ENCODE results near the gene COL5A1.

Gene COL5A1

DNA sequence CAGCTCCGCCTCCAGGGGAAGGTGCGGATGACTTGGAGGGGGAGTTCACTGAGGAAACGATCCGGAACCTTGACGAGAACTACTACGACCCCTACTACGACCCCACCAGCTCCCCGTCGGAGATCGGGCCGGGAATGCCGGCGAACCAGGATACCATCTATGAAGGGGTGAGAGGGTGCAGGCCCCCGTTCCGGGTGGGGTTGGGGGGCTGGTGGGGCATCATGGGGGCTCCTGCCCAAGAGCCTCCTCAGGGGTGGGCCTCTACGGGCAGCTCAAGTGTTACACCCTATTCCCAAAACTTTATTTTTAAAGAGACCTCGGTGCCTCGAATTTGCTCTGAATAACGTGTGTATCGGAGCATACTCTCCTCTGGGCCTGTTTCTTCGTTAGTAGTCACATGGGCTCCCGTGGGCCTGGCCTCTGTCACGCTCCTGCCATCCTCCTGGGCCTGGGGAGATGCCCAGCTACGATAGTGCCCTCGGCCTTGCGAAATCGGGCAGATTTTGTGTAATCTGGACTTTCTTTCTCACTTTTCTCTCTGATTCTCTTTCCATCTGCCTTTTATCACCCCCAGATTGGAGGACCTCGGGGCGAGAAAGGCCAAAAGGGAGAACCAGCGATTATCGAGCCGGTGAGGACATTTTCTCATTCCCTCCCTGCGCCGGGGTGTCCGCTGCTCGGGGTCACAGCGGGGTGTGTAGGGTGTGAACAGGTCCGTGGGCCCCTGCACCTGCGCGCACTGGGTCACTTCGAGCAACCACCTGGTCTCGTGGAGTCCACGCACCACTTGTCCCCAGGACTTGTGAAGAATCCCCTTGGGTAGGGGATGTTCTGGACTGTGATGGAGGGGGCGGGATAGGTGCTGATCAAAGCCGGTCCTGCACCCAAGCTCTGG lies 90.1 kb downstream of the COL5A1 start:
- no peaks in the 10 kb centered on the region; the same call in 1 of the 2 replicates for H4K20me1 ChIP-seq (ENCODE audit: insufficient read depth, low read length)
- H3K4me2 ChIP-seq (ENCODE audit: insufficient read depth, low read length): no peak overlapping the region
- no peaks in the 10 kb centered on the region for H3K4me1 ChIP-seq (ENCODE audit: insufficient read depth, low read length)
- H3K27me3 ChIP-seq (ENCODE audit: insufficient read depth, low read length, poor library complexity): no peaks in the 10 kb centered on the region
- H3K9me3 ChIP-seq (ENCODE audit: insufficient read depth, low read length, severe bottlenecking): peaks cover 3% of the 10 kb centered on the region
- no peak overlapping the region for H3K4me3 ChIP-seq (ENCODE audit: low read depth in 1 of 2, low read length in 2 of 2)
- no peak for DNase-seq
- no peak for TF ChIP-seq EZH2 (IDR thresholded peaks at IDR 0.05; ENCODE audit: borderline replicate concordance, low read depth, low read length, severe bottlenecking)
- TF ChIP-seq, protein P1, sequence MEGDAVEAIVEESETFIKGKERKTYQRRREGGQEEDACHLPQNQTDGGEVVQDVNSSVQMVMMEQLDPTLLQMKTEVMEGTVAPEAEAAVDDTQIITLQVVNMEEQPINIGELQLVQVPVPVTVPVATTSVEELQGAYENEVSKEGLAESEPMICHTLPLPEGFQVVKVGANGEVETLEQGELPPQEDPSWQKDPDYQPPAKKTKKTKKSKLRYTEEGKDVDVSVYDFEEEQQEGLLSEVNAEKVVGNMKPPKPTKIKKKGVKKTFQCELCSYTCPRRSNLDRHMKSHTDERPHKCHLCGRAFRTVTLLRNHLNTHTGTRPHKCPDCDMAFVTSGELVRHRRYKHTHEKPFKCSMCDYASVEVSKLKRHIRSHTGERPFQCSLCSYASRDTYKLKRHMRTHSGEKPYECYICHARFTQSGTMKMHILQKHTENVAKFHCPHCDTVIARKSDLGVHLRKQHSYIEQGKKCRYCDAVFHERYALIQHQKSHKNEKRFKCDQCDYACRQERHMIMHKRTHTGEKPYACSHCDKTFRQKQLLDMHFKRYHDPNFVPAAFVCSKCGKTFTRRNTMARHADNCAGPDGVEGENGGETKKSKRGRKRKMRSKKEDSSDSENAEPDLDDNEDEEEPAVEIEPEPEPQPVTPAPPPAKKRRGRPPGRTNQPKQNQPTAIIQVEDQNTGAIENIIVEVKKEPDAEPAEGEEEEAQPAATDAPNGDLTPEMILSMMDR (IDR thresholded peaks at IDR 0.05; ENCODE audit: borderline replicate concordance, extremely low read depth, low read length, poor library complexity, severe bottlenecking): no peak
- no peak overlapping the region for H3K27ac ChIP-seq (ENCODE audit: low read length)
- no peak overlapping the region for H2AFZ ChIP-seq (ENCODE audit: low read depth, low read length)
- H3K9ac ChIP-seq (ENCODE audit: low read depth, low read length): no peak overlapping the region
- no peaks in the 10 kb centered on the region for H3K79me2 ChIP-seq (ENCODE audit: insufficient read depth, low read length)
- no peaks in the 10 kb centered on the region for H3K36me3 ChIP-seq (ENCODE audit: insufficient read depth, low read length)
- no peak for ATAC-seq (ENCODE audit: insufficient read depth, low read depth)

DNA sequence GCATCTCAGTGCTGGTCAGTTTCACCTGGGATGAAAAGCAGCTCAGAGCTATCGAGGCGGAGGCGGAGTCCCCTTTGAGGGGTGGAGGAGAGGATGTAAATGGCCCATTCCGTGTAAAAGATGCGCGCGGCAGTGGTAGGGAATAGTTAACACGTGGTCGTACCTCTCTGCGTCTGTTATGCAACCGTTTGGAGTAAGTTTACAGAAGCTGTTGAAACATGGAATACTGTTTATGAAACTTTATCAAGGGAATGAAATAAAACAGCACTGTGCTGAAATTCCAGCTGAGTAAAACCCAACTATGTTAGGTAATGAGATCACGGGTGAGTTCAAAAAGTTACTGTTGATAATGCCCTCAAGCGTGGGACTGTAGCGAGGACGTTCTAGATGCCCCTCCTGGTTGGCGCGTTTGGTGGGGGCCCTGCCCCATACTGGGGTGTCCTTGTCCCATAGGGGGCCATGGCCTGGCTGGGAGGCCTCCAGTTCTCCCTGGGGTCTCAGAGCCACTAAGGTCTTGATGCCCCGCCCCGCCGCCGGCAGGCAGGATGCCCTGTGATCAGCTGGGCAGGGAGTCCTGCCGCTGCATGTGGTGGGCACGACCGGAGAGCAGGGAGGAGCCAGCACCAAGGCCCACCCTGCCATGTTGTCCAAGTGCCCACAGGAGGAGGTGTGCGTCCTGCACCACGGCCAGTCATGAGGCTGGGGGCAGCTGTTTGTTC lies 90.9 kb downstream of the COL5A1 start:
- Histone ChIP-seq H3K4me1 (ENCODE audit: insufficient read depth, low read length) (no peaks in the 10 kb centered on the region), H3K27ac (ENCODE audit: low read length) (no peak overlapping the region), H2AFZ (ENCODE audit: low read depth, low read length) (no peak overlapping the region), H3K27me3 (ENCODE audit: insufficient read depth, low read length, poor library complexity) (no peaks in the 10 kb centered on the region), H3K9me3 (ENCODE audit: insufficient read depth, low read length, severe bottlenecking) (peaks cover 3% of the 10 kb centered on the region), H3K4me2 (ENCODE audit: insufficient read depth, low read length) (no peak overlapping the region), H3K4me3 (ENCODE audit: low read depth in 1 of 2, low read length in 2 of 2) (no peak overlapping the region), H3K36me3 (ENCODE audit: insufficient read depth, low read length) (no peaks in the 10 kb centered on the region), H4K20me1 (ENCODE audit: insufficient read depth, low read length) (no peaks in the 10 kb centered on the region; the same call in 1 of the 2 replicates), H3K79me2 (ENCODE audit: insufficient read depth, low read length) (no peaks in the 10 kb centered on the region), H3K9ac (ENCODE audit: low read depth, low read length) (no peak overlapping the region)
- DNase-seq (no peak), ATAC-seq (ENCODE audit: insufficient read depth, low read depth) (no peak)
- TF ChIP-seq, protein P1 (IDR thresholded peaks at IDR 0.05; ENCODE audit: borderline replicate concordance, extremely low read depth, low read length, poor library complexity, severe bottlenecking): no peak
- no peak for TF ChIP-seq EZH2 (IDR thresholded peaks at IDR 0.05; ENCODE audit: borderline replicate concordance, low read depth, low read length, severe bottlenecking)

DNA sequence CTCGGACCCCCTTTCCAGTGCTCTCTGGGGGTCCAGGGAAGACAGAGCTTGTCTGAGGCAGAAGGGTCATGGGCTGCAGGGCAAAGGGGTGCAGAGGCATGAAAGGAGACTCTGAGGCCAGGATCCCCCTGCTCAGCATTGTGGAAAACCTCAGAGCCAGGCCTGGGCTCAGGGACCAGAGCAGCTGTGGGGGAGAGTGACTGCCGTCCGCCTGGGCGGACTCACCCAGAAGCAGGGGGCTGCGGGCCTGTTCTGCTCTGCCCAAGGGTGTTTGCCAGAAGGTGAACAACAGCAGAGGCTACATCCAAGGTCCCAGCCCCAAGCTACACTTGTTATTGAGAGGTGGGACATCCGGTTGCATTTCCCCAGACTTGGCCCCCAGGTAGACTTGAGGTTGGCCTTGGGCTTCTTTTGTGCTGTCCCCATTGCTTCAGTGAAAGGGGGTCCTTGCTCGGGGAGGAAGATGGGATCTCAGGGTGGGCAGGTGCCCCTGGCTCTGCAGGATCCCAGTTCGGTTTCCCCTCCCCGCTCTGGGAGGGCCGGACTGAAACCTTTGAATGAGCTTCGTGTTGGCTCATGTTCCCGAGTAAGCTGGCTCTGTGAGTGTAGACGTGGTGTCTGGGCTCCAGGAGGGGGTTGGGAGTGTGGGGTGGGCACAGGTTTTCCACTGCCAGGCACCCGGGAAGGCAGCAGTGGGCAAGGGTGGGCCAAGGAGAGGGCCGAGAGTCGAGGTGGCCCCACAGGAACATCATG lies 92.1 kb downstream of the COL5A1 start:
- Histone ChIP-seq H4K20me1 (ENCODE audit: insufficient read depth, low read length) (no peaks in the 10 kb centered on the region; the same call in 1 of the 2 replicates), H3K9me3 (ENCODE audit: insufficient read depth, low read length, severe bottlenecking) (peaks cover 3% of the 10 kb centered on the region), H3K27me3 (ENCODE audit: insufficient read depth, low read length, poor library complexity) (no peaks in the 10 kb centered on the region), H3K36me3 (ENCODE audit: insufficient read depth, low read length) (no peaks in the 10 kb centered on the region), H3K4me2 (ENCODE audit: insufficient read depth, low read length) (no peak overlapping the region), H3K79me2 (ENCODE audit: insufficient read depth, low read length) (no peaks in the 10 kb centered on the region), H3K4me1 (ENCODE audit: insufficient read depth, low read length) (no peaks in the 10 kb centered on the region), H3K9ac (ENCODE audit: low read depth, low read length) (no peak overlapping the region), H3K4me3 (ENCODE audit: low read depth in 1 of 2, low read length in 2 of 2) (no peak overlapping the region), H3K27ac (ENCODE audit: low read length) (no peak overlapping the region), H2AFZ (ENCODE audit: low read depth, low read length) (no peak overlapping the region)
- DNase-seq (no peak), ATAC-seq (ENCODE audit: insufficient read depth, low read depth) (no peak)
- TF ChIP-seq, protein P1 (IDR thresholded peaks at IDR 0.05; ENCODE audit: borderline replicate concordance, extremely low read depth, low read length, poor library complexity, severe bottlenecking): no peak
- TF ChIP-seq EZH2 (IDR thresholded peaks at IDR 0.05; ENCODE audit: borderline replicate concordance, low read depth, low read length, severe bottlenecking): no peak

Data from DND-41 (cell line).